Breast epithelium (tissue), 3 donors: ENCODE data around the gene COL23A1.

ENCODE experiments used
- POLR2AphosphoS5 ChIP-seq, 3 donors: sonication (generic); formaldehyde crosslinking; IDR thresholded peaks; one replicate each; pipeline ENCODE4 v1.6.1; 2017; ENCODE audit warnings: antibody characterized with exemption in 3 of 3
- TF ChIP-seq, protein P1 (sequence below), 3 donors: fragments of 450-650 bp; IDR thresholded peaks; one replicate each; pipeline ENCODE4 v1.5.1; 2016 to 2017; ENCODE audit warnings: antibody characterized with exemption in 3 of 3, mild to moderate bottlenecking in 3 of 3, moderate library complexity in 3 of 3

- no peak for TF ChIP-seq POLR2AphosphoS5 (IDR thresholded peaks at IDR 0.05)
- TF ChIP-seq, protein P1, sequence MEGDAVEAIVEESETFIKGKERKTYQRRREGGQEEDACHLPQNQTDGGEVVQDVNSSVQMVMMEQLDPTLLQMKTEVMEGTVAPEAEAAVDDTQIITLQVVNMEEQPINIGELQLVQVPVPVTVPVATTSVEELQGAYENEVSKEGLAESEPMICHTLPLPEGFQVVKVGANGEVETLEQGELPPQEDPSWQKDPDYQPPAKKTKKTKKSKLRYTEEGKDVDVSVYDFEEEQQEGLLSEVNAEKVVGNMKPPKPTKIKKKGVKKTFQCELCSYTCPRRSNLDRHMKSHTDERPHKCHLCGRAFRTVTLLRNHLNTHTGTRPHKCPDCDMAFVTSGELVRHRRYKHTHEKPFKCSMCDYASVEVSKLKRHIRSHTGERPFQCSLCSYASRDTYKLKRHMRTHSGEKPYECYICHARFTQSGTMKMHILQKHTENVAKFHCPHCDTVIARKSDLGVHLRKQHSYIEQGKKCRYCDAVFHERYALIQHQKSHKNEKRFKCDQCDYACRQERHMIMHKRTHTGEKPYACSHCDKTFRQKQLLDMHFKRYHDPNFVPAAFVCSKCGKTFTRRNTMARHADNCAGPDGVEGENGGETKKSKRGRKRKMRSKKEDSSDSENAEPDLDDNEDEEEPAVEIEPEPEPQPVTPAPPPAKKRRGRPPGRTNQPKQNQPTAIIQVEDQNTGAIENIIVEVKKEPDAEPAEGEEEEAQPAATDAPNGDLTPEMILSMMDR (IDR thresholded peaks at IDR 0.05), result no peak
These were observed 241.7 kb downstream of the COL23A1 start for GRCh38 chr5:178348356-178349074.
